GM21367 (cell line): ENCODE measurements around the gene WDCP.

Source experiments
- ATAC-seq: cut with Tn5 transposase; IDR thresholded peaks from one replicate; pipeline ENCODE4 v1.9.1; 2021; ENCODE audit not compliant: unreplicated experiment

WDCP gene

DNA sequence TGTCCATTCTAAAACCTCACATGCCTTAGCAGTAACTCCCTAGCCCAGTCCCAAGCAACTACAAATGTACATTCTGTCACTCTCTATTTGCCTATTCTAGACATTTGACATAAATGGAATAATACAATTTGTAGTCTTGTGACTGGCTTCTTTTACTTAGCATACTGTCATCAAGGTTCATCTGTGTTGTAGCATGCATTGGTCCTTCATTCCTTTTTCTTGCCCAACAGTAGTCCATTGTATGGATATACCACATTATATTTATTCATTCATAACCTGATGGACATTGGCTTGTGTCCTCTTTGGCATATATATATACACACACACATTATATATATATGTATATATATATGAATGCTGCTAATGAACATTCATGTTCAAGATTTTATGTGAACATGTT is 39.5 kb downstream of the WDCP start:
- ATAC-seq, result no peak

DNA sequence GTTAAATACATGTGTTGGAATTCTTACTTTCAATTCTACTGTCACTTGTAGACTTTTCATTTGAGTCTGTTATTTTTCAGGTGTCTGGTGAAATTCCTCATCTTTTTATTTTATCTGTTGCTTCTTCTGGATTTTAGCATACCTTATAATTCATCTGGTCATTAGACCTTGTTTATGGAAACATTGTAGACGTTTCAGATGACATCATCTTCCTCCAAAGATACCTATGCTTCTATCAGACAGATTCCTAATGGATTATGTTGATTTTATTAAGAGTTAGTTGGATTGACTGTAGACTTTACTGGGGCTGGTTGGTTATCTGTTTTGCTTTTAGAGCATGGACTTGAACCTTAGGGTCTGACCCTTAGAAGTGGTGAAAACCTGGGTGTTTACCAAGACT is 52.6 kb downstream of the WDCP start:
- ATAC-seq, result no peak

DNA sequence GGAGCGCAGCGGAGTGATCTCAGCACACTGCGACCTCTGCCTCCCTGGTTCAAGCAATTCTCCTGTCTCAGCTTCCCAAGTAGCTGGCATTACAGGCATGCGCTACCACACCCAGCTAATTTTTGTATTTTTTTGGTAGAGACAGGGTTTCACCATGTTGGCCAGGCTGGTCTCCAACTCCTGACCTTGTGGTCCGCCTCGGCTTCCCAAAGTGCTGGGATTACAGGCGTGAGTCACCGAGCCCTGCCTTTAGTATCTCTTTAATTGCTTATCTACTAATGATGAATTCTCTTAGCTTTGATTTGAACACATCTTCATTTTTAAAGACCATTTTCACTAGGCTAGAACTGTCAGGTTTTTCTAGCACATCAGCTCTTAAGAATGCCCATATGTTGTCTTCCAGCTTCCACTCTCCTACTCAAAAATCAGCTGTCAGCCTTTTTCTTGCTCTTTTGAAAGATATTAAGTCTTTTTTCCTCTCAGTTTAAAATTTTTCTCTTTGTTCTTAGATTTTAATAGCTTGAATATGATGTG is 53.4 kb downstream of the WDCP start:
- no peak for ATAC-seq

DNA sequence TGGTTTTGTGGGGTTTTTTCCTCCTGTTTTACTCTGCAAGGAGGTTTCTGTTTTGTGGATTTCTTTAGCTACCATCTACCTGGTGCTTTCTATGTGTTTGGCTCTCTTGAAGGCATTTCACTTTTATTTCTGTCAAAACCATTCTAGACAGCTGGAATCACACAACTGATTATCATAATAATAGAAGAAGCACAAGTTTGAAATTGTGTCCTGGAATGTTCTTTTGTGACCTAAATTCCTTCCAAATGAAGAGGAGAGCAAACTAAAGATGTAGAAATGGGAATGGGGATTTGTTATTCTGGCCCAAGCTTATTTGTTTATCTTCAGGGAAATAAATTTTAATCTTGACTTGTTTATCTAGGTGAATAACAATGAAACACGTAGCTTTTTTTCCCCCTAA is 54.3 kb downstream of the WDCP start:
- ATAC-seq, result no peak

DNA sequence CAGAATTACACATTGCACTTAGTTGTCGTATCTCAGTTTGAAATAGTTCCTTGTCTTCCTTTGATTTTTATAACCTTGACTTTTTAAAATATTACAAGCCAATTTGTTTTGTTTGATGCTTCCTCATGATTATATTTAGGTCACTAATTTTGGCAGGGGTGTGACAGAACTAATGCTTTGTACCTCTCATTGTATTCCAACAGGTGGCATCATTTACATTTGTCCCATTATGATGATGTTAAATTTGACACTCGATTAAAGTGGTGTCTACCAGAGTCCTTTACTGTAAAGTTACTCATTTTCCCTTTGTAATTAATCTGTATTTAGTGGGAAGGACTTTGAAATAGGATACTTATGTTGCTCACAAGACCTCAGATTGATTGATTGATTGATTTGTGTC is 58.8 kb downstream of the WDCP start:
- no peak for ATAC-seq
